K562 (cell line): ENCODE data around the gene WDPCP. TPM values are rescaled to one million over a fixed set of nuclear protein-coding genes. Genes with fewer than 3 reads are reported as not detected.

Source experiments
- BRF2 ChIP-seq: IDR thresholded peaks from 3 replicates; pipeline ENCODE4 v1.6.1; 2011; ENCODE audit warnings: borderline replicate concordance, mild to moderate bottlenecking; ENCODE audit not compliant: insufficient read length, insufficient read depth
- LCOR ChIP-seq: sonication (generic); formaldehyde crosslinking; IDR thresholded peaks from 2 replicates; pipeline ENCODE4 v1.8.0; 2022; ENCODE audit warnings: mild to moderate bottlenecking, missing genetic modification reagents
- POLR2AphosphoS2 ChIP-seq: IDR thresholded peaks from 2 replicates; pipeline ENCODE4 v1.6.1; 2012; ENCODE audit warnings: low read length, improper control_type of control experiment
- RCOR1 ChIP-seq, 2 experiments: IDR thresholded peaks; 2 replicates each; pipeline ENCODE4 v1.6.1; 2012; ENCODE audit warnings: low read depth in 2 of 2, low read length in 2 of 2, borderline replicate concordance in 1 of 2, improper control_type of control experiment in 1 of 2
- SMAD3 ChIP-seq: fragments of 450-650 bp; formaldehyde crosslinking; conservative IDR thresholded peaks from 2 replicates; pipeline ENCODE4 v1.4.0; 2020; ENCODE audit warnings: mild to moderate bottlenecking
- ZNF778 ChIP-seq: fragments of 450-650 bp; formaldehyde crosslinking; IDR thresholded peaks from 2 replicates; pipeline ENCODE4 v1.4.0; 2020; ENCODE audit warnings: mild to moderate bottlenecking, moderate library complexity
- polyA plus RNA-seq, 8 experiments: library from polyadenylated mRNA; depleted of rRNA in 4 of 8; stranded (reverse) in 5 of 8; unstranded in 3 of 8; fragments of >200 nt; fragmentation: Nextera tagmentation in 2 of 8; fragmentation: Illumina TruSeq in 1 of 8; extraction: Ambion mirVana in 2 of 8; extraction: Trizol in 1 of 8; gene quantifications; 2 replicates each; pipeline versions ENCODE4 v1.2.1 to v1.2.3, GENCODE V29; 2011 to 2014; ENCODE audit warnings: inconsistent platforms in 1 of 8, missing spikeins in 1 of 8
- total RNA-seq, 7 experiments: library from RNA; depleted of rRNA in 6 of 7; stranded (reverse); fragments of >200 nt in 6 of 7; fragmentation: Illumina TruSeq in 2 of 7; extraction: Trizol in 2 of 7; gene quantifications; 2 replicates each; pipeline versions ENCODE4 v1.2.1 to v1.2.3, GENCODE V29; 2011 to 2021; ENCODE audit warnings: low replicate concordance in 1 of 7
- TF ChIP-seq, protein P1 (sequence below), 2 experiments: IDR thresholded peaks in 1 of 2; conservative IDR thresholded peaks in 1 of 2; 2 replicates each; pipeline ENCODE4 v1.6.1; 2016; ENCODE audit warnings: low read depth in 2 of 2, mild to moderate bottlenecking in 1 of 2, missing compliant biosample characterization in 1 of 2, missing genetic modification characterization in 1 of 2, moderate library complexity in 1 of 2

Gene WDPCP
- total and polyA plus RNA-seq, 9 of the 15 experiments (the other 6 are each of a cell fraction or from before 2014, with no cell fraction given): 1.4 to 6.4 (median 5.5) TPM

- TF ChIP-seq BRF2 (no peak), RCOR1 (IDR thresholded peaks at IDR 0.05; ENCODE audit: borderline replicate concordance in 1 of 2, low read depth in 2 of 2, low read length in 2 of 2) (no peak), LCOR (CRISPR knock-in tag) (no peak), POLR2AphosphoS2 (no peak), SMAD3 (no peak), ZNF778 (CRISPR knock-in tag) (no peak)
- TF ChIP-seq, protein P1, sequence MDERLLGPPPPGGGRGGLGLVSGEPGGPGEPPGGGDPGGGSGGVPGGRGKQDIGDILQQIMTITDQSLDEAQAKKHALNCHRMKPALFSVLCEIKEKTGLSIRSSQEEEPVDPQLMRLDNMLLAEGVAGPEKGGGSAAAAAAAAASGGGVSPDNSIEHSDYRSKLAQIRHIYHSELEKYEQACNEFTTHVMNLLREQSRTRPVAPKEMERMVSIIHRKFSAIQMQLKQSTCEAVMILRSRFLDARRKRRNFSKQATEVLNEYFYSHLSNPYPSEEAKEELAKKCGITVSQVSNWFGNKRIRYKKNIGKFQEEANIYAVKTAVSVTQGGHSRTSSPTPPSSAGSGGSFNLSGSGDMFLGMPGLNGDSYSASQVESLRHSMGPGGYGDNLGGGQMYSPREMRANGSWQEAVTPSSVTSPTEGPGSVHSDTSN (CRISPR knock-in tag; IDR thresholded peaks at IDR 0.05; ENCODE audit: low read depth): no peak
- TF ChIP-seq, protein P1 (tag; conservative IDR thresholded peaks at IDR 0.05; ENCODE audit: low read depth): no peak
Measured at GRCh38 chr2:63562751-63563150, 25.5 kb downstream of the WDPCP start (continued).
